SH-SY5Y (cell line): Measurements from ENCODE around the gene STXBP4.

Source experiments
- GATA2 ChIP-seq: IDR thresholded peaks from 2 replicates; pipeline ENCODE4 v1.6.1; 2011; ENCODE audit warnings: mild to moderate bottlenecking, low read depth, low read length
- GATA3 ChIP-seq: IDR thresholded peaks from 2 replicates; pipeline ENCODE4 v1.6.1; 2011; ENCODE audit warnings: low read depth, mild to moderate bottlenecking, low read length, moderate library complexity

STXBP4 gene

GRCh38 chr17:55144518-55144917 lies 176.0 kb downstream of the STXBP4 start:
- TF ChIP-seq GATA2 = no peak
- TF ChIP-seq GATA3 = no peak

DNA sequence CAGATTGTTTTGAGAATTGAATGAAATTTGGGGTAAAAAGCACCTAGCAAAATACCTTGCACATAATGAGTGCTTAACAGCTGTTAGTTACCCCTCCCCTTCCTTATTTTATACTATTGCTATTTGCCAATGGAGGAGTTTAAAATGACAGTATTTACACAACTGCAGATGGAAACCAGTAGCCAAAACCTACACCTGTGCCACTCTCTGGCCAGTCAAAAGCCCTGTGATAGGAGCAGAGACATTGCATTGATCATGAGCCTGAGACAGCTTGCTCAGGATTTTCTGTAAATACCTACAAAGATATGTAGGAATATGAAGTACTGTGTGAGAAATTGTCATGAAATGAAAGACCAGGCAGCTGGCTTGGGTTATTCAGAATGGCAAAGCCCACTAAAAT lies 180.9 kb downstream of the STXBP4 start:
- TF ChIP-seq GATA2 = no peak
- TF ChIP-seq GATA3 = no peak

DNA sequence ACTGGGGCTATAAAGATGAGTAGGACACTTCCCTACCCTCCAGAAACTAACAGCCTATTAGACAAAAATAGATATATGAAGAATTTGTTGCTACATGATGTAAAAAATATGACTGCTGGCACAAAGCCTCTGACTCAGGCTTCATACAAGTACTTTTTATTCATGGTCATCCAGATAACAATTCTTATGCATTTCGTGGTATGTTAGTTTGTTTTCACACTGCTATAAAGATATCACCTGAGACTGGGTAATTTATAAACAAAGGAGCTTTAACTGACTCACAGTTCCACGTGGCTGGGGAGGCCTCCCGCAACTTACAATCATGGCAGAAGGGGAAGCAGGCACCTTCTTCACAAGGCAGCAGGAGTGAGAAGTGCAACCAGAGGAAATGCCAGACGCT lies 183.7 kb downstream of the STXBP4 start:
- TF ChIP-seq GATA3 (no peak), GATA2 (no peak)

DNA sequence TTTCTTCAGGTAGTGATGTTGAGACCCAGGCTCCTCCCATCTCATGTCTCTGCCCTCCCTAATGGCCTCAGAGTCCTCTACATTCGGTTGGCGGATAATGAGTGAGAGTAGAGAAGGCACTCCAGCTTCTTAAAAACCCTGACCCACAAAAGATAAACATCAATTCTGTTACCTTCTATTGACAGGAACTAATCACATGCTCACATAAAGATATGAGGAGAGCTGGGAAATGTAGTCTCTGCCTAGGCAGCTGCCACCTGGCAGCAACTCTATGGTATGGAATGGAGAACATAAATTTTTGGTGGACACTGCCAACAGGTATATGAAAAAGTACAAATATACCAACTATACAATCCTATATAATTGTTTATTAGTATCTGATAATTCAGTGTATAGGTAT lies 185.5 kb downstream of the STXBP4 start:
- no peak for TF ChIP-seq GATA3
- TF ChIP-seq GATA2 = no peak

GRCh38 chr17:55155856-55156560 lies 187.4 kb downstream of the STXBP4 start:
- TF ChIP-seq GATA2 (no peak), GATA3 (no peak)

GRCh38 chr17:55157165-55157564 lies 188.6 kb downstream of the STXBP4 start:
- TF ChIP-seq GATA3 (no peak), GATA2 (no peak)

DNA sequence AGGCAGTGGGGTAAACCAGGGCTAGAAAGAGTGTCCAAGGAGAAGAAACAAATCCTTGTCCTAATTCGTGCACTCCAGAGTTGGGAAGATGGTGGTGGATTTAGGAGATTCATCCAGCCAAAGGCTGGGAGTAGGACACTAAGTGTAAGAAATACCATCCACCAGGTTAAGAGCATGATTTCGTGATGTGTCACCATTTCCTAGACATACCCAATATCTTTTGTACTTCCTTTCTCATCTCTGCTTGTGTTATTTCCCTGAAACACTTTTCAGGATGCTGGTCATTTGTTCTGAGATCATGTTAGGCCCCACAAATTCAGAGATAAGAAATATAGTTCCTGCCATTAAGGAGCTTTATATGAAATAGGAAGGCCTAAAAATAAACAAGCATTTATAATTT lies 189.9 kb downstream of the STXBP4 start:
- no peak for TF ChIP-seq GATA2
- no peak for TF ChIP-seq GATA3

DNA sequence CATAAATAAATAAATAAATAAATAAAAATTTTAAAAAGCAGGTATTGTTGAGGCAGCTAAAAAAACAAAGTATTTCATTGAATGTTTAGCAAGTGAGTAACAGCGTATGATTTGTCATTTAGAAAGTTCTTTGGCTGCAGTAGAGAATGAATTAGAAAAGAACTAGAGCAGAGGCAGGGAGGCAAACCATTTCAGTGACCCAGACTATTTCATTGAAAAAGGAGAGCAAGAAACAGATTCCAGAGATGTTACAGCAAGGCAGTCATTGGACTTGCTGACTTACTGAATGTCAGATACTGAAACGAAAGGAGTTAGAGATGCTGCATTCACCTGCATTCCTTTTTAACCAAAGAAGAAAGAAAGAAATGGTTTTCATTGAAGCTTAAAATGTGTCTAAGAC lies 190.7 kb downstream of the STXBP4 start:
- TF ChIP-seq GATA2 (no peak), GATA3 (no peak)

DNA sequence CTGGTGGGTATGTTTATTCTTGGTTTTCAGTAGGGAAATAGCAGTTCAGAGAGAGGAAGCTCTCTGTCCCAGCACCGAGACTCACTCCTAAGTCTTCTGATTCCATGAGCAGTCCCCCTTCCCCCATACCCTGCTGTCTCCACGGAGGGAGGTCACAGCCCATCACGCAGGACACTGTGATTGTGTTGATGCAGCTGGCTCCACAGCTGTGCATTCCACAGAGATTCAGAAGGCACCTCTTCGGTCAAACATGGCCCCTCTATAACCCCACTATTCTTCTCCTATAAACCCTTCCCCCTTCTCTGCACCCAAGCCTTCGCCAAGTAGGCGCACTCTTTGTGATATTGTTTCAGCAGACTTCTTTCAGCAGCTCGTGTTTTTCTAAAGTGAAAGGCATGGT lies 191.9 kb downstream of the STXBP4 start:
- no peak for TF ChIP-seq GATA2
- no peak for TF ChIP-seq GATA3

DNA sequence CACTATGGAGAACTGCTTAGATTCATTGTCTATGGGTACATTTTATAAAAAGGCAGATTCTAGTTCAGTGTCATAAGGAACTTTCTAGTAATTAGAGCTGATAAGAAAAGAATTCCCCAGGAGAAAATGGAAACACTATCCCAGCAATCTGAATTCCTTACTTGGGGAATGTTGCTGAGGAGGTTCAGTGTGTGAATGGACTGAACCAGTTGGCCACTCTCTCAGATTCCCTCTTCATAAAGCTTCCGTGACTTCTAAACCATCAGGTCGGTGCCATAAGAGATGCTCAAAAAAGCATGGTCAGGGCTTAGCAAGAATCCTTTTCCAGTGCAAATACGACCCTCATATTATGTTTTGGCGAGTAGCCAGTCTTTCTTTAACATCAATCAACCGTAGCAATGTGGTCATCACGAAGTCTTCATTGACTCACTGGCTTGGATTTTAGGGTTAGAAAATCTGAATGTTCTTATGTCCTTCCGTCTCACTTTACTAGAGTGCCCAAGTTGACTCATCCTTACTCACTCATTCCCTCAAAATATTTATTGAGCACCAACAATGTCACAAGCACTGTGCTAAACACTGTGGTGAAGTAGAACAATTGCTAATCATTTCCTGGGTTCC lies 193.5 kb downstream of the STXBP4 start:
- TF ChIP-seq GATA3 = no peak
- no peak for TF ChIP-seq GATA2

DNA sequence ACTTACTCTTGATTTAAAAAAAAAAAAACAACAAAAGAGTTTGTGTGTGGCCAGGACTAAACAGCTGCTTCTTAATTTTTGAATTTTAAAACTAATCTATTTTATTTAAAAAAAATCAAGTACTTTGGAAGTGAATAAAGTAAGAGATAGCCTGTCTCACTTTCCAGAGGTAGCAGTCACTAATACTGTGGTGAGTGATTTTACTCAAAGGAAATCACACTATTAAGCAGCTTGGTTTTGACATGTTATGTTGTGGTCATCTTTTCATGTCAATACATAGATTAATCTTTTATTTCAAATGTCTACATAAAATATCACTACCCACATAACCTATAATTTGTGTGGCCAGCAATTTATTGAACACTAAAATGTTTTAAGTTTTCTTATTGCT lies 194.0 kb downstream of the STXBP4 start:
- TF ChIP-seq GATA3 = no peak

DNA sequence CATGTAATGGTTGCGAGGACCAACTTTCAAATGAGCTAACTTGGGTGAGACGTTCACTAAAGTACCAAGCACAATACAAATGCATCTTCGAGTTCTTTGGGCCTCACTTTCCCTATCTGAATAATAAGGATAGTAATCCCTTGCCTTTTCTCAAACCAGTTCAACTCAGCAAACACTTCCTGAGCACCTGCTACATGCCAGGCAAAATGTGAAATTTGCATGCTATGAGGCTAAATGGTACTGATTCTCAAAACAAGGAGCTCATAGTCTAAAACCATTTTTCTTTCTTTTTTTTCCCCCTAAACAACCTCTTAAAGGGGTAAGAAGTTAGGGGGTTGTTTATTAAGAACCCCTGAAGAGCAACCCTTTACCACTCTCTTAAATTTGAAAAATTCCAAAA lies 194.8 kb downstream of the STXBP4 start:
- TF ChIP-seq GATA3 (no peak), GATA2 (no peak)

DNA sequence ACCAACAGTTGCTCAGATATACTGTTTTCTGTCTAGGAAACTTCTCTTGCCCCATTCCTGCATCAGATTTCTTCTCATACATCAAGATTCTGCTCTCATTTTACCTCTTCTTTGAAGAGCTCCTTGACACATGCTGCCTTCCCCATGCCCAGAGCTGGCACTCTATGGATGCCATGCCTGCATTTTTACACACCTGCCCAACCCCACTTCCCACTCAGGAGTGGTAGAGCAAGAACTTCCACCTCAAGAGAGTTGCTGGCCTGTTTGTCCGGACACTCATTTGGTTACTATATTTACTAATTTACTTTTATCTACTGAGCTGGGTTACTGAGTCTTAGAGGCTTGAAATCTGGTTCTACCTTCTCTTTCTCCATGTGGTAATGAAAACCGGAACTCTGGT lies 197.9 kb downstream of the STXBP4 start:
- TF ChIP-seq GATA3 = no peak
- TF ChIP-seq GATA2 = no peak

DNA sequence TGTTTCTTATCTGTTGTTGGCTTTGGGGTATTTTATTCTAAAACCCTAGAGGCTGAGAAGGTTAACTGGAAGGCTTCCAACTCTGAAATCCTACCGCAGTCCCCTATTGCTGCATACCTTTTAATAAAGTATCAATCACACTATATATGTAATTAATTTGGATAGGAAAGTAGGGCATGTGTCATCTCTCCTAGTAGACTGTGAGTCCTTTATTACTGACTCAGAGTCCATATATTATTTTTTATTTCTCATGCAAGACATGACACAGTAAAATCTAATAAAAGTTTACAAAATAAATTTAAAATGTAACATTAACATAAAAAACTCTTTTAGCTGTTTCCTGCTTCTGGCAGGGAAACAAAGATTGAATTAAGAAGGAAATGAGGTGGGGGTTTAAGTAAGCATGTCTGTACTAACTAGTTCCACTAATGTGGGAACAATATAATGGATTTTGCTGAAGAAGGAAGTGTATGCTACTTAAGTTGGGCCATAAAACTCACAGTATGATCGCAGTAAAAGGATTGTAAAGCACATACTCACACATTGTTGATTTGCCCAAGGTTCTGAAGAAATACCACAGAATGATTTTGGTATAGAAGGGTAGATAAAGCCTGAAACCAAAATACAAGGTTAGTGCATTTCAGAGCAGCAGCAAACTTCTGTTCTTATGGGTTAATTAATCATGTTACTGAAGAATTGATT lies 198.6 kb downstream of the STXBP4 start:
- TF ChIP-seq GATA2 (no peak), GATA3 (no peak)

DNA sequence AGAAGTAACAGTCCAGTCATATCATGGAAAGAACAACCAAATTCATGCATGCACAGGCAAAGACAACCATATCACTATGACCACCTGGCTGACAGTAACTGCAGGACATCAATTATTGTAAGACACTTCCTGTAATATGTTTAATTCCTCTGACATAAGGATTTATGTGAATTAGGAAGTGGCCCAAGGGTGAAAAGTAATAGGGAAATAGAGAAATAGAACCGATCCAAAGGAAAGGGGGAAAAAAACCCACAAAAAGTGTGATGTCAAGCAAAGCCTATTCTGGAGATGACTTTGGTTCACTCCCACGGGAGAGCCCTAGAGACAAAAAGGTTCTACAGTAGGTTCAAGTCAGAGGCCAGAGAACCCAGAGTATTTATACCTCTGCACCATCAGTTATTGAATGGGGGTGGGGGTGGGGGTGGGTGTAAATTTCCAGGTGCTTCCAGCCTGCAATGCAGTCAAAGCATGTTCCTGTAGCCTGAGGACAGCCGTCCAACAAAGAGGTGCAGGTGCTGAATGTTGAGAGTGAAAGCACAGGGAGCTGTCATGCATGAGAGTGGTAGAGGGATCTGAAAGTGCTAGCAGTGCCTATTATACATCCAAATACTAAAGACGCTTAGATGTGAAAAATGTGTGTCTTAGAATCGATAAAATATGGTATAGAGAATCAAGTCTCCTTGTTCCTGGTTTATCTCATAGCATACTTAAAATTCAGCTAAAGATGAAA lies 200.6 kb downstream of the STXBP4 start:
- TF ChIP-seq GATA3 = no peak

- TF ChIP-seq GATA3 = no peak
- TF ChIP-seq GATA2 = no peak
These were observed 203.2 kb downstream of the STXBP4 start for GRCh38 chr17:55171634-55172328.
